Activated CD4-positive, alpha-beta T cell treated with anti-CD3 and anti-CD28 coated beads for 36 hours (primary cell): ENCODE data around the gene UNC45B. TPM values are rescaled to one million over a fixed set of nuclear protein-coding genes. Genes with fewer than 3 reads are reported as not detected.
"Not testable (repeated sequence)": the region's sequence is repeated elsewhere in the genome, so short reads cannot be mapped to it uniquely, and the experiment has no call there.

Source experiments
- ATAC-seq: fragments of 200-7000 bp; cut with Tn5 transposase; one replicate; pipeline ENCODE4 v1.10.0; 2021; ENCODE audit warnings: mild to moderate bottlenecking, moderate library complexity
- CTCF ChIA-PET: fragments of 350-600 bp; sonication (Branson Sonifier 250); formaldehyde crosslinking; loops from one replicate; lab custom pipeline; 2021; ENCODE audit warnings: antibody characterized with exemption; lab: Charles Lee
- POLR2A ChIA-PET: fragments of 350-600 bp; sonication (Branson Sonifier 250); formaldehyde crosslinking; loops from one replicate; lab custom pipeline; 2021; ENCODE audit warnings: antibody characterized with exemption, inconsistent platforms; lab: Charles Lee
- DNase-seq: peaks from one replicate; pipeline ENCODE4 v3.0.0-alpha.2; 2020
- H3K27ac Mint-ChIP-seq: one replicate; pipeline ENCODE4 v1.8.0; 2021; ENCODE audit warnings: mixed read lengths
- H3K27me3 Mint-ChIP-seq: one replicate; pipeline ENCODE4 v1.8.0; 2021; ENCODE audit warnings: mixed read lengths
- H3K36me3 Mint-ChIP-seq: one replicate; pipeline ENCODE4 v1.8.0; 2021; ENCODE audit warnings: low read depth, mixed read lengths
- H3K4me1 Mint-ChIP-seq: one replicate; pipeline ENCODE4 v1.8.0; 2021; ENCODE audit warnings: mixed read lengths
- H3K4me3 Mint-ChIP-seq: one replicate; pipeline ENCODE4 v1.8.0; 2021; ENCODE audit warnings: mild to moderate bottlenecking, moderate library complexity, mixed read lengths
- H3K9me3 Mint-ChIP-seq: one replicate; pipeline ENCODE4 v1.8.0; 2021; ENCODE audit warnings: low read depth, mixed read lengths
- intact Hi-C, 2 experiments: fragments of 100-400 bp; cut with DNase I in 1 of 2; cut with micrococcal nuclease in 1 of 2; formaldehyde crosslinking; loops; one replicate each; pipeline versions ENCODE4 v1.14.2 to v1.15.1; 2022 to 2024; cut with DNase I, micrococcal nuclease
- total RNA-seq, 2 experiments: library from RNA; stranded (reverse); gene quantifications; one replicate each; pipeline ENCODE4 v1.2.3, GENCODE V29; 2021

The UNC45B gene
- total RNA-seq, 2 experiments from 2014 or later = 0.07 TPM; not detected in 1

GRCh38 chr17:35170968-35171771, 23.6 kb downstream of the UNC45B start:
- Mint-ChIP-seq H3K27me3 (no peaks in the 10 kb centered on the region), H3K27ac (peak overlapping the region; percentile 47), H3K36me3 (no peaks in the 10 kb centered on the region), H3K4me3 (no peak overlapping the region), H3K4me1 (peaks cover 39% of the 10 kb centered on the region), H3K9me3 (no peaks in the 10 kb centered on the region)
- intact Hi-C loops = loop anchor here (1.0 to 5.0 kb wide), 9 partner anchors 41 to 576 kb away; partner anchors contain the start of genes SLFN11 (in 1 of the 2) and SLFN5 (in 1 of the 2)
- ChIA-PET POLR2A (interaction anchor here (0.6 to 1.2 kb wide), 3 partner anchors 163 to 316 kb away, joined by 3 to 4 read pairs (median 3); no protein-coding TSS in a partner anchor), CTCF (interaction anchor here (0.6 to 1.6 kb wide), 12 partner anchors 10 to 576 kb away, joined by 3 to 12 read pairs (median 3); no protein-coding TSS in a partner anchor)
- ATAC-seq (peak; percentile 76), DNase-seq (peak; percentile 32)

- ChIA-PET CTCF (interaction anchor here (0.6 to 1.6 kb wide), 4 partner anchors 361 to 575 kb away, joined by 3 to 12 read pairs (median 6); no protein-coding TSS in a partner anchor), POLR2A (interaction anchor here (1.2 kb wide), 1 partner anchor 315 kb away, joined by 3 read pairs; no protein-coding TSS in a partner anchor)
- DNase-seq (no peak), ATAC-seq (peak; percentile 60)
- Mint-ChIP-seq H3K27me3 (no peaks in the 10 kb centered on the region), H3K9me3 (no peaks in the 10 kb centered on the region), H3K4me1 (peaks cover 44% of the 10 kb centered on the region), H3K36me3 (no peaks in the 10 kb centered on the region), H3K27ac (peak overlapping the region; percentile 47), H3K4me3 (no peak overlapping the region)
- intact Hi-C loops = loop anchor here (1.0 to 5.0 kb wide), 10 partner anchors 40 to 575 kb away; partner anchors contain the start of genes SLFN11 (in 1 of the 2) and SLFN5 (in 1 of the 2)
Measured at GRCh38 chr17:35171834-35172233, 24.2 kb downstream of the UNC45B start.

GRCh38 chr17:35172321-35172720, 24.7 kb downstream of the UNC45B start:
- H3K9me3 Mint-ChIP-seq, H3K36me3 Mint-ChIP-seq, H3K27me3 Mint-ChIP-seq, DNase-seq, ATAC-seq, H3K27ac Mint-ChIP-seq: not testable (repeated sequence)
- H3K4me1 Mint-ChIP-seq = peaks cover 49% of the 10 kb centered on the region
- intact Hi-C loops = loop anchor here (1.0 to 5.0 kb wide), 5 partner anchors 40 to 575 kb away; partner anchors contain the start of gene SLFN11 (in 1 of the 2)
- ChIA-PET POLR2A (interaction anchor here (0.8 kb wide), 1 partner anchor 16 kb away, joined by 3 read pairs; no protein-coding TSS in a partner anchor), CTCF (interaction anchor here (1.1 kb wide), 1 partner anchor 140 kb away, joined by 5 read pairs; no protein-coding TSS in a partner anchor)
- H3K4me3 Mint-ChIP-seq = peak overlapping the region; percentile 21

GRCh38 chr17:35174835-35175334, 27.3 kb downstream of the UNC45B start:
- H3K27me3 Mint-ChIP-seq = no peaks in the 10 kb centered on the region
- DNase-seq = no peak
- ChIA-PET CTCF (interaction anchor here (0.7 to 0.9 kb wide), 3 partner anchors 138 to 364 kb away, joined by 3 to 4 read pairs (median 3); no protein-coding TSS in a partner anchor), POLR2A (no interaction called here)
- no peaks in the 10 kb centered on the region for H3K9me3 Mint-ChIP-seq
- H3K4me3 Mint-ChIP-seq = no peak overlapping the region
- ATAC-seq = no peak
- H3K4me1 Mint-ChIP-seq = peaks cover 62% of the 10 kb centered on the region
- intact Hi-C loops = loop anchor here (5.0 kb wide), 4 partner anchors 37 to 572 kb away; partner anchors contain the start of gene SLFN11 (in 1 of the 2)
- H3K27ac Mint-ChIP-seq = no peak overlapping the region
- no peaks in the 10 kb centered on the region for H3K36me3 Mint-ChIP-seq

- no peak for DNase-seq
- Mint-ChIP-seq H3K9me3 (no peaks in the 10 kb centered on the region), H3K27me3 (no peaks in the 10 kb centered on the region), H3K36me3 (no peaks in the 10 kb centered on the region), H3K4me3 (no peak overlapping the region), H3K27ac (no peak overlapping the region), H3K4me1 (peaks cover 62% of the 10 kb centered on the region)
- intact Hi-C loops = loop anchor here in 1 of 2 experiments (5.0 kb wide), 1 partner anchor 36 kb away; no protein-coding TSS in a partner anchor
- ChIA-PET CTCF (interaction anchor here (0.9 to 1.3 kb wide), 3 partner anchors 137 to 363 kb away, joined by 3 to 4 read pairs (median 3); no protein-coding TSS in a partner anchor), POLR2A (no interaction called here)
- no peak for ATAC-seq
Measured at GRCh38 chr17:35175638-35176415, 28.2 kb downstream of the UNC45B start.

GRCh38 chr17:35176897-35177296, 29.3 kb downstream of the UNC45B start:
- no peak overlapping the region for H3K4me3 Mint-ChIP-seq
- no peaks in the 10 kb centered on the region for H3K36me3 Mint-ChIP-seq
- ATAC-seq (no peak), DNase-seq (no peak)
- H3K9me3 Mint-ChIP-seq = no peaks in the 10 kb centered on the region
- ChIA-PET POLR2A (no interaction called here), CTCF (interaction anchor here (1.3 kb wide), 1 partner anchor 361 kb away, joined by 3 read pairs; no protein-coding TSS in a partner anchor)
- peak overlapping the region; percentile 82 for H3K27ac Mint-ChIP-seq
- peaks cover 54% of the 10 kb centered on the region for H3K4me1 Mint-ChIP-seq
- no peaks in the 10 kb centered on the region for H3K27me3 Mint-ChIP-seq
- intact Hi-C loops = loop anchor here in 1 of 2 experiments (5.0 kb wide), 1 partner anchor 35 kb away; no protein-coding TSS in a partner anchor

- H3K27ac Mint-ChIP-seq = peak overlapping the region; percentile 51
- POLR2A ChIA-PET, H3K4me3 Mint-ChIP-seq, DNase-seq, H3K36me3 Mint-ChIP-seq, CTCF ChIA-PET, H3K9me3 Mint-ChIP-seq, H3K27me3 Mint-ChIP-seq, ATAC-seq: not testable (repeated sequence)
- intact Hi-C loops = loop anchor here in 1 of 2 experiments (5.0 kb wide), 1 partner anchor 33 kb away; no protein-coding TSS in a partner anchor
- H3K4me1 Mint-ChIP-seq = peaks cover 60% of the 10 kb centered on the region
Measured at GRCh38 chr17:35179379-35179778, 31.8 kb downstream of the UNC45B start.

GRCh38 chr17:35183332-35183731, 35.7 kb downstream of the UNC45B start:
- Mint-ChIP-seq H3K4me1 (peaks cover 52% of the 10 kb centered on the region), H3K36me3 (no peaks in the 10 kb centered on the region), H3K9me3 (no peaks in the 10 kb centered on the region), H3K27ac (no peak overlapping the region), H3K4me3 (no peak overlapping the region), H3K27me3 (no peaks in the 10 kb centered on the region)
- ATAC-seq (peak; percentile 52), DNase-seq (peak; percentile 45)
- intact Hi-C loops = no loop called here
- ChIA-PET POLR2A (no interaction called here), CTCF (interaction anchor here (0.7 to 1.1 kb wide), 6 partner anchors 15 to 205 kb away, joined by 3 to 4 read pairs (median 4); no protein-coding TSS in a partner anchor)

GRCh38 chr17:35184274-35184673, 36.7 kb downstream of the UNC45B start:
- Mint-ChIP-seq H3K27me3 (no peaks in the 10 kb centered on the region), H3K4me1 (peaks cover 57% of the 10 kb centered on the region), H3K4me3 (no peak overlapping the region), H3K36me3 (no peaks in the 10 kb centered on the region), H3K9me3 (no peaks in the 10 kb centered on the region), H3K27ac (no peak overlapping the region)
- DNase-seq = no peak
- CTCF ChIA-PET = interaction anchor here (0.7 to 1.1 kb wide), 6 partner anchors 16 to 204 kb away, joined by 3 to 4 read pairs (median 4); no protein-coding TSS in a partner anchor
- intact Hi-C loops = no loop called here
- no peak for ATAC-seq
- POLR2A ChIA-PET = interaction anchor here (0.6 kb wide), 1 partner anchor 202 kb away, joined by 4 read pairs; no protein-coding TSS in a partner anchor

- H3K27me3 Mint-ChIP-seq = no peaks in the 10 kb centered on the region
- peaks cover 64% of the 10 kb centered on the region for H3K4me1 Mint-ChIP-seq
- POLR2A ChIA-PET = interaction anchor here (1.0 kb wide), 1 partner anchor 57 kb away, joined by 3 read pairs; the partner anchor contains the start of gene SLFN5
- H3K9me3 Mint-ChIP-seq = peaks cover 2% of the 10 kb centered on the region
- no peak overlapping the region for H3K27ac Mint-ChIP-seq
- peak; percentile 76 for ATAC-seq
- intact Hi-C loops = no loop called here
- no peaks in the 10 kb centered on the region for H3K36me3 Mint-ChIP-seq
- H3K4me3 Mint-ChIP-seq = no peak overlapping the region
- CTCF ChIA-PET = interaction anchor here (0.5 to 1.2 kb wide), 4 partner anchors 11 to 355 kb away, joined by 3 to 7 read pairs (median 4); no protein-coding TSS in a partner anchor
- peak; percentile 39 for DNase-seq
Measured at GRCh38 chr17:35185849-35186248, 38.2 kb downstream of the UNC45B start.
